CD14-positive monocyte (primary cell): ENCODE data around the gene PHF13. TPM values are rescaled to one million over a fixed set of nuclear protein-coding genes. Genes with fewer than 3 reads are reported as not detected.

Experiments
- DNase-seq, 3 donors: peaks; one replicate each; pipeline ENCODE4 v3.0.0-alpha.2; 2011 to 2022
- H2AFZ ChIP-seq: 2 replicates; pipeline ENCODE4 v1.6.0; 2012; ENCODE audit warnings: mild to moderate bottlenecking, low read depth, low read length, inconsistent platforms; ENCODE audit not compliant: insufficient read depth, poor library complexity, severe bottlenecking
- H3K27ac ChIP-seq, 2 donors: 1 replicate in 1 of 2; 2 replicates in 1 of 2; pipeline ENCODE4 v1.5.1; 2012 to 2013; ENCODE audit warnings: low read length in 2 of 2, control low read depth in 1 of 2, inconsistent platforms in 1 of 2, low read depth in 1 of 2, mild to moderate bottlenecking in 1 of 2
- H3K27me3 ChIP-seq, 2 donors: one replicate each; pipeline versions ENCODE4 v1.6.0 to v1.6.1; 2011 to 2013; ENCODE audit warnings: low read length in 2 of 2; ENCODE audit not compliant: control insufficient read depth in 2 of 2, insufficient read depth in 2 of 2
- H3K36me3 ChIP-seq, 2 donors: replicated peaks in 1 of 2; 1 replicate in 1 of 2; 2 replicates in 1 of 2; pipeline versions ENCODE4 v1.5.1 to v1.6.1; 2012 to 2013; ENCODE audit warnings: low read length in 2 of 2, control low read depth in 1 of 2, inconsistent platforms in 1 of 2, mild to moderate bottlenecking in 1 of 2; ENCODE audit not compliant: insufficient read depth in 2 of 2, control insufficient read depth in 1 of 2
- H3K4me1 ChIP-seq, 2 donors: 1 replicate in 1 of 2; 2 replicates in 1 of 2; pipeline versions ENCODE4 v1.5.1 to v1.6.1; 2012 to 2013; ENCODE audit warnings: low read length in 2 of 2, control low read depth in 1 of 2, inconsistent platforms in 1 of 2, mild to moderate bottlenecking in 1 of 2, moderate library complexity in 1 of 2; ENCODE audit not compliant: insufficient read depth in 2 of 2, control insufficient read depth in 1 of 2
- H3K4me2 ChIP-seq: replicated peaks from 2 replicates; pipeline ENCODE3; 2012; ENCODE audit warnings: low read length, moderate library complexity, mild to moderate bottlenecking; ENCODE audit not compliant: poor library complexity, severe bottlenecking; ENCODE audit errors: extremely low read depth
- H3K4me3 ChIP-seq, 3 experiments: fragments of 200-600 bp in 1 of 3; sonication (generic) in 1 of 3; replicated peaks in 1 of 3; 1 replicate in 2 of 3; 2 replicates in 1 of 3; pipeline ENCODE4 v1.5.1; 2011 to 2013; ENCODE audit warnings: low read length in 3 of 3, mild to moderate bottlenecking in 3 of 3, control low read depth in 2 of 3, low read depth in 2 of 3, inconsistent platforms in 1 of 3, moderate library complexity in 1 of 3
- H3K79me2 ChIP-seq: 2 replicates; pipeline ENCODE4 v1.6.0; 2012; ENCODE audit warnings: mild to moderate bottlenecking, control low read depth, inconsistent platforms, low read length, moderate library complexity; ENCODE audit not compliant: insufficient read depth
- H3K9ac ChIP-seq: 2 replicates; pipeline ENCODE4 v1.6.0; 2017; ENCODE audit warnings: low read length, mild to moderate bottlenecking; ENCODE audit not compliant: insufficient read depth, poor library complexity, severe bottlenecking
- H3K9me3 ChIP-seq, 2 donors: replicated peaks in 1 of 2; 1 replicate in 1 of 2; 2 replicates in 1 of 2; pipeline versions ENCODE4 v1.5.1 to v1.6.1; 2012 to 2013; ENCODE audit warnings: low read length in 2 of 2, control low read depth in 1 of 2; ENCODE audit not compliant: control insufficient read depth in 1 of 2, insufficient read depth in 1 of 2
- H4K20me1 ChIP-seq: 2 replicates; pipeline ENCODE4 v1.6.0; 2012; ENCODE audit warnings: mild to moderate bottlenecking, low read length, control low read depth, moderate library complexity; ENCODE audit not compliant: insufficient read depth
- H3K27ac Mint-ChIP-seq, 7 donors: one replicate each; pipeline ENCODE4 v1.8.0; 2020; ENCODE audit warnings: mild to moderate bottlenecking in 7 of 7, mixed read lengths in 7 of 7, moderate library complexity in 6 of 7, inconsistent platforms in 2 of 7
- H3K27me3 Mint-ChIP-seq, 3 donors: one replicate each; pipeline ENCODE4 v1.8.0; 2021 to 2022; ENCODE audit warnings: low read depth in 3 of 3, mild to moderate bottlenecking in 3 of 3, mixed read lengths in 3 of 3, moderate library complexity in 3 of 3, inconsistent platforms in 1 of 3
- H3K36me3 Mint-ChIP-seq, 2 donors: one replicate each; pipeline ENCODE4 v1.8.0; 2020; ENCODE audit warnings: mixed read lengths in 2 of 2, inconsistent platforms in 1 of 2, mild to moderate bottlenecking in 1 of 2
- H3K4me1 Mint-ChIP-seq: one replicate; pipeline ENCODE4 v1.8.0; 2020; ENCODE audit warnings: mild to moderate bottlenecking, mixed read lengths
- H3K4me3 Mint-ChIP-seq, 2 donors: one replicate each; pipeline ENCODE4 v1.8.0; 2020; ENCODE audit warnings: mild to moderate bottlenecking in 2 of 2, mixed read lengths in 2 of 2, moderate library complexity in 1 of 2
- H3K9me3 Mint-ChIP-seq, 7 donors: one replicate each; pipeline ENCODE4 v1.8.0; 2020 to 2022; ENCODE audit warnings: mixed read lengths in 7 of 7, mild to moderate bottlenecking in 6 of 7, moderate library complexity in 6 of 7, inconsistent platforms in 2 of 7
- WGBS: methylation state at CpG from one replicate; pipeline ENCODE4 v1.1.5; 2013; ENCODE audit warnings: missing lambda C conversion rate; ENCODE audit not compliant: insufficient coverage; 5-methylcytosine and 5-hydroxymethylcytosine counted together
- intact Hi-C, 2 donors: fragments of 100-400 bp; cut with micrococcal nuclease; formaldehyde crosslinking; loops; one replicate each; pipeline versions ENCODE4 v1.15.0 to v1.15.1; 2023
- polyA plus RNA-seq, 3 donors: library from polyadenylated mRNA; depleted of rRNA in 1 of 3; unstranded in 2 of 3; stranded (reverse) in 1 of 3; fragments of 300-500 nt in 2 of 3; fragments of >200 nt in 1 of 3; fragmentation: Illumina TruSeq in 2 of 3; gene quantifications; 1 replicate in 2 of 3; 2 replicates in 1 of 3; pipeline ENCODE4 v1.2.3, GENCODE V29; 2012 to 2021
- TF ChIP-seq, protein P1 (sequence below): fragments of 200-600 bp; IDR thresholded peaks from one replicate; pipeline ENCODE4 v1.8.0; 2022; ENCODE audit warnings: antibody characterized with exemption, mild to moderate bottlenecking

The PHF13 gene
- polyA plus RNA-seq, 3 donors: 1.0 to 7.3 (median 1.7) TPM

DNA sequence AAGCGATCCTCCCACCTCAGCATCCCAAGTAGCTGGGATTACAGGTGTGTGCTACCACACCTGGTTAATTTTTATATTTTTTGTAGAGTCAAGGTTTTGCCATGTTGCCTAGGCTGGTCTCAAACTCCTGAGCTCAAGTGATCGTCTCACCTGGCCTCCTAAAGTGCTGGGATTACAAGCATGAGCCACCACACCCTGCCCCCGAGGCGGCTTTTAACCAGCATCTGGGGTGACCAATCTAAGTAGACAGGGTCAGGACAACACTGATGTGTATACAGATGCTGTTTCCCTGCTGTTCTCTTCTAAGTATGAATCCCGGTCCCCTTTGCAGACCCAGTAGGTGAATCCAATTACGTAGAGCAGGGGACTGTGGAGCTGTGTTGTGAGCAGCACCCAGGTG lies 35.0 kb downstream of the PHF13 start:
- Histone ChIP-seq H2AFZ (no peak overlapping the region), H3K9ac (no peak overlapping the region), H3K27me3 (no peaks in the 10 kb centered on the region), H3K4me3 (no peak overlapping the region), H3K36me3 (peaks cover 45 to 64% of the 10 kb centered on the region in 2 donors), H3K4me1 (no peaks in the 10 kb centered on the region), H3K4me2 (no peak overlapping the region), H4K20me1 (no peaks in the 10 kb centered on the region), H3K79me2 (no peaks in the 10 kb centered on the region), H3K27ac (no peak overlapping the region), H3K9me3 (no peaks in the 10 kb centered on the region)
- TF ChIP-seq, protein P1, sequence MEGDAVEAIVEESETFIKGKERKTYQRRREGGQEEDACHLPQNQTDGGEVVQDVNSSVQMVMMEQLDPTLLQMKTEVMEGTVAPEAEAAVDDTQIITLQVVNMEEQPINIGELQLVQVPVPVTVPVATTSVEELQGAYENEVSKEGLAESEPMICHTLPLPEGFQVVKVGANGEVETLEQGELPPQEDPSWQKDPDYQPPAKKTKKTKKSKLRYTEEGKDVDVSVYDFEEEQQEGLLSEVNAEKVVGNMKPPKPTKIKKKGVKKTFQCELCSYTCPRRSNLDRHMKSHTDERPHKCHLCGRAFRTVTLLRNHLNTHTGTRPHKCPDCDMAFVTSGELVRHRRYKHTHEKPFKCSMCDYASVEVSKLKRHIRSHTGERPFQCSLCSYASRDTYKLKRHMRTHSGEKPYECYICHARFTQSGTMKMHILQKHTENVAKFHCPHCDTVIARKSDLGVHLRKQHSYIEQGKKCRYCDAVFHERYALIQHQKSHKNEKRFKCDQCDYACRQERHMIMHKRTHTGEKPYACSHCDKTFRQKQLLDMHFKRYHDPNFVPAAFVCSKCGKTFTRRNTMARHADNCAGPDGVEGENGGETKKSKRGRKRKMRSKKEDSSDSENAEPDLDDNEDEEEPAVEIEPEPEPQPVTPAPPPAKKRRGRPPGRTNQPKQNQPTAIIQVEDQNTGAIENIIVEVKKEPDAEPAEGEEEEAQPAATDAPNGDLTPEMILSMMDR: no peak
- H3K27me3 Mint-ChIP-seq: peaks cover 0 to 4% (median 0%) of the 10 kb centered on the region in 3 donors
- H3K27ac Mint-ChIP-seq: no peak overlapping the region
- DNase-seq: no peak
- H3K36me3 Mint-ChIP-seq: peaks cover 51 to 68% of the 10 kb centered on the region in 2 donors
- intact Hi-C loops: no loop called here
- peaks cover 5% of the 10 kb centered on the region for H3K4me1 Mint-ChIP-seq
- no peaks in the 10 kb centered on the region for H3K9me3 Mint-ChIP-seq
- WGBS: 82% methylated on average over 3 of the region's 6 CpGs
- no peak overlapping the region for H3K4me3 Mint-ChIP-seq

- H3K27me3 Mint-ChIP-seq: peaks cover 0 to 4% (median 0%) of the 10 kb centered on the region in 3 donors
- no peak overlapping the region for H3K4me3 Mint-ChIP-seq
- TF ChIP-seq, protein P1: no peak
- H3K9me3 ChIP-seq: no peaks in the 10 kb centered on the region
- peaks cover 5% of the 10 kb centered on the region for H3K4me1 Mint-ChIP-seq
- no peaks in the 10 kb centered on the region for H3K9me3 Mint-ChIP-seq
- H3K27ac Mint-ChIP-seq: no peak overlapping the region
- DNase-seq: no peak
- no peak overlapping the region for H3K27ac ChIP-seq
- no peak overlapping the region for H2AFZ ChIP-seq
- no peak overlapping the region for H3K4me2 ChIP-seq
- H3K79me2 ChIP-seq: no peaks in the 10 kb centered on the region
- no peaks in the 10 kb centered on the region for H4K20me1 ChIP-seq
- H3K27me3 ChIP-seq: no peaks in the 10 kb centered on the region
- intact Hi-C loops: no loop called here
- H3K4me1 ChIP-seq: no peaks in the 10 kb centered on the region
- H3K36me3 Mint-ChIP-seq: peaks cover 38 to 60% of the 10 kb centered on the region in 2 donors
- peaks cover 34 to 62% of the 10 kb centered on the region in 2 donors for H3K36me3 ChIP-seq
- H3K4me3 ChIP-seq: no peak overlapping the region
- no peak overlapping the region for H3K9ac ChIP-seq
- 97% methylated on average over 17 of the region's 17 CpGs for WGBS
These were observed 38.4 kb downstream of the PHF13 start for GRCh38 chr1:6651909-6652308.
